GM19099 (cell line): ENCODE measurements around the gene TSR3.

Source experiments
- POLR2A ChIP-seq: IDR thresholded peaks from 3 replicates; pipeline ENCODE4 v1.6.1; 2011; ENCODE audit warnings: low read depth; ENCODE audit not compliant: insufficient read length; ENCODE audit errors: extremely low read depth

The TSR3 gene

DNA sequence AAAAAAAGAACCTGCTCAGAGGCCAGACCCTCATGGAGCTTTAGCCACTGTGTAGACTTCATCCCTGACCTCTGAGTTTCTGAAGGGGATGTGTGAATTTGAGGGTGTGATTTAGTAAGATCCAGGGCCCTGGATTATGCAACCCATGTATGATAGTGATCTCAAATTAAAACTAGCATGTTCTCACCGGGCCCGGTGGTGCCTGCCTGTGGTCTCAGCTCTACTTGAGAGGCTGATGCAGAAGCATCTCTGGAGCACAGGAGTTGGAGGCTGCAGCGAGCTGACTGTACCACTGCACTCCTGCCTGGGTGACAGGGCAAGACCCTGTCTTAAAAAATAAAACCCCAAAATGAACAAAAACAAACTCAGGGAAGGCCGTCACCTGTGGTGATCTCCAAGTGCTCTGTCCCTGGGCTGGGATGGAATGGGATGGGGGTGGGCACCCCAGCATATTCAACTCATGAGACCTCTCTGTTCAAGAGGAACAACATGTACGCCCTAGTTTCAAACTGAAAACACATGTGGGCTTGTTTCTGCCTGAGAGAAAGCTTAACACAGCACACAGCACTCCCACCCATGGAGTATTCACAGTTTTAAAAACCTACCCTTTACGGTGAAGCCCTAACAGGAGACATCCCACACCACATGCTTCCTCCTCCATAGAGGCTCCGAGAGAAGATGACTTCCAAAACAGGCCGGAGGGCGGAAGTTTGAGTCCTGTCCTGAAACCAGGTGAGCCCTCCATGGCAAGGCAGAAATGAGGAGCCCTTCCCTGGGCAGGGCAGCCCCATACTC, 30.1 kb upstream of the TSR3 start:
- TF ChIP-seq POLR2A: no peak

DNA sequence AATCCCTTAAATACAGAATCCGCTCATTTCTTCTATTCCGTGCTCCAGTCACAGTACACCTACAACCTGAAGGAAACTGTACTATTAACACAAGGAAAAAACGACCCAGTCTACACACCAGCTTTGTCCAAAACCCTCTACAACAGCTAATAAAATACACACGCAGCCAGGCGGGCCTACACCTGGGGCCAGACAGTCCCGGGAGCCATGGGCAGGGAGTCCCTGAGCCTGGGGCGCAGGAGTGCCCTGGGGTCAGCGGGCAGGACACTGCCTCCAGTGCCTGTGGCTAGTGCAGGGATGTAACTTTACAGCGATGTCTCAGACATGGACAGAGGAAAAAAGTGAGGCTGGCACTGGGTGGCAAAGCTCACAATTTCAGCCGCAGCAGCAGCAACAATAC, 28.5 kb upstream of the TSR3 start:
- no peak for TF ChIP-seq POLR2A

DNA sequence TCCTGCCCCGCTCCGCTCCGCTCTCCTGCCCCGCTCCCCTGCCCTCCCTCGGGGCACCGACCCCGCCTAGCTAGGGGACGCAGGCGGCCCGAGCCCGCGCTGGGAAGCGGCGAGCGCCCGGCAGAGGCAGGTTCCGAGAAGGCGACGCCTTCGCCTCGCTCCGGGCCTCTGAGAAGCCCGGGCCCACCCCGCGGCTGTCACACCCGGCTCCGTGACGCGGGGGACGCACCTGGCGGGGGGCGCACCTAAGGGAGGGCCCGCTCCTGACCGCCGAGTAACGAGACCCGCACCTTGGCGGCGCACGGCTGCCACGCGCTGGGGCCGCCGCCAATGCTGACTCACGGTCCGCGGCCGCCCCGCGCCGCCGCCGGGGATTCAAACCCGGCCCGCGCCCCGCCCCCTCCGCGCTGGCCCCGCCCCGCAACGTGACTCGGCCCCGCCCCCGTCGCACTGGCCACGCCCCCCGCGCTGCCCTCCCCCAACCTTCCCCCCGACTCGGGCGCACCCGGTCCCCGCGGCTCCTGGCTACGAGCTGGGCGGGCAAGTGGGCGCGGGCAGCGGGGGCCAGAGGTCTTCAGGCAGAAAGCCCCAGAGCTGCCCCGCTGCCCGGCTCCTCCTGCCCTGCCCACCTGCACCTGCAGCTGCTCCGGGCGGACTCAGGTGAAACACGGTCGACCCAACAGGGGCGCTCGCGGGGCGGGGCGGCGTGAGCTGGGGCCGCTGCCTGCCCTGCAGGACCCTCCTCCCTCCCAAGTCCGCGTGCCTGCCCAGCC, 27.8 kb upstream of the TSR3 start:
- peak; percentile 84 for TF ChIP-seq POLR2A

DNA sequence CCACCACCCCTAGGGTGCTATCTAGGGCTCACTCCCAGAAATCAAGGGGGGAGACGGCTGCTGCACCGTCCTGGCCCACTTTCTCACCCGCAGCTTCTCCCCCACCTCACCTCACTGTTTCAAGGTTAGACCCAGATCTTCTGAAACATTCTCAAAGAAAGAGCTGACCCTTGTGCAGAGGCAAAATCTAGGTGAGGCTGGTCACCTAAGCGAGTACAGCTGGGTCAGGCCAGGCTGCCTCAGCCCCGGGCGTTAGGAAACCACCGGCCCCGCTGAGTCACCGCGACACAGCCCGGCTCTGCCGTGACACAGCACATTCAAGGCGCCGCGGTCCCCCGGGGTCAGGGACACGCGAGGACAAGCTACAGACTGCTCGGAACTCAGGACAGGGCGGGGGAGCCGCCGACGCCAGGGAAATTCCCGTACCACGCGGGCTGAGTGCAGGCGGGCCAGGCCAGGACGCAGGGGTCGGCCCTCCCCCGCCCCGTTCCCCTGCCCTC, 27.2 kb upstream of the TSR3 start:
- TF ChIP-seq POLR2A: no peak

DNA sequence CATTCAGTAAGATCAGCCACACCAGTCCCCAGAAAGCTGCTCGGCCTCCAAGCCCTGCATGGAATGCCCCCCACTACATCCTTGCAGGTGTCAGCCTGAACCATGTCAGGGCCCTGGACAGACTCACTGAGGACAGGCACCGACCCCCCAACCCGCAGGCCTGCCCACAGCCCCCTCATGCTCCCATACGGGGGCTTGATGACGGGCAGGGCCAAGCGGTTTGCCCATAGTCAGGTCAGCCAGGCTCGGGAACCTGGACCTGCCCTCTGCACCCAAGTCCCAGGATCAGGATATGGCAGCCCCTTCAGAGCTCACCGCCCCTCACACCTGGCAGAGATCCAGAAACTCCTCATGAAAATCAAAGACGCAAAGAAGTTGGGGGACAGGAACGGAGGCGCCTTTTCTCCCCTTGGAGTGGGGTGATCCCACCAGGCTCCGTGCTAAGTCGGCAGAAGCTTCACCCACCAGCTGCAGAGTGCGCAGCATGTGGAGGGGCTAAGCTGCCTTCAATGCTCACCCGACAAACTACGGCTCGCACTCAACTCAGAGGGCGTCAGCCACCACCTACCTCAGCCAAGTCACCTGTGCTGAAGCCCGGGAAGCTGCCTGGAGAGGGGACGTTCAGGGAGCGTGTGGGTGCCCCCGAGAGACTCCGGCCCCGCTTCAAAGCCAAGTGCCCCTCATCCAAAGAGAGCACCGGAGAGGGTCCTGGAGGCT, 26.6 kb upstream of the TSR3 start:
- no peak for TF ChIP-seq POLR2A

DNA sequence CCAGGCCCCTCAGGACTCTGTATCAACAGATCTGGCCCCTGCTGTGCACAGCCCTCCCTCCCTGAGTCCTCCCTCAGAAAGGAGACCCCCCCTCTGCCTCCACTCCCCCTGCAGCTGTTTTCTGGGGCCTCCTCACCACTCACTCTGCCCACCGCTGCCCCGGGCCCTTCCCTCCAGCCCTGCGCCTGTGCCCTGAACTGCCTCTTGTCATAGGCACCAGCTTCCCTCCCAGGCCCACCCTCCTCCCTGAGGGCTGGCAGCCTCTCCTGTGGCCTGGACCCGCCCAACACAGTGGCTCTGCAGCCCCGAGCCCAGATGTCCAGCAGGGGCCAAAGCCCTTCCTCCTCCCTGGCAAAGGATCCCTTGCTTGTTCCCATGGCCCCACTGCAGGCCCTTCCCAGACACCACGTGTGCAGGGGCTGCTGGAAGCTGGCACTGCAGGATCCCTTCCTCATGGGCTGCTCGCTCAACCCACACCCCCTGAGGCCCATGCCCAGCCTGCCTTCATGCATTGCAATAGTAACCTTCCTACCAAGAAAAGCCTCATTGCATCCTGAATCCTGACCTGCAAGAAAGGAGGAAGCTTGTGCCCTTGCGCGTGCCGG, 25.8 kb upstream of the TSR3 start:
- TF ChIP-seq POLR2A: no peak

DNA sequence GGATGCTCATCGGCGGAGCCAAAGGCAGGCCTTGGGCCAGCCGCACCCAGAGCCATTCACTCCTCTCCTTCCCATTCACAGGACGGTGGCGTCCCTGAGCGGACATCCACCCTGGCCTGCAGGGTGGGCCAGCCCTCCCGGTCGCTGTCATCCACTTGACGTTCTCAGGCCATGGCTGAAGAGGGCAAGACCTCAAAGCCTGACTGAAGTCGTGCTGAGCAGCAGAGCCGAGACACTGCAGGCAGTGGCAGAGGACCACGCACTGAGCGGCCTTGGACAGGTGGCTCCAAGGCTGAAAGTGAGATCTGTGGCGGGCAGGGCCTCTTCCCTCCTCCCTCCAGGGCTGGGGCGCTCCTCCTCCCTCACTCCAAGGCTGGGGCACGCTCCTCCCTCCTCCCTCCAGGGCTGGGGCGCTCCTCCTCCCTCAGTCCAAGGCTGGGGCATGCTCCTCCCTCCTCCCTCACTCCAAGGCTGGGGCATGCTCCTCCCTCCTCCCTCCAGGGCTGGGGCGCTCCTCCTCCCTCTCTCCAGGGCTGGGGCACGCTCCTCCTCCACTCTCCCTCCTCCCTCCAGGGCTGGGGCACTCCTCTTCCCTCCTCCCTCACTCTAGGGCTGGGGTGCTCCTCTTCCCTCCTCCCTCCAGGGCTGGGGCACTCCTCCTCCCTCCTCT, 24.2 kb upstream of the TSR3 start:
- TF ChIP-seq POLR2A: no peak

DNA sequence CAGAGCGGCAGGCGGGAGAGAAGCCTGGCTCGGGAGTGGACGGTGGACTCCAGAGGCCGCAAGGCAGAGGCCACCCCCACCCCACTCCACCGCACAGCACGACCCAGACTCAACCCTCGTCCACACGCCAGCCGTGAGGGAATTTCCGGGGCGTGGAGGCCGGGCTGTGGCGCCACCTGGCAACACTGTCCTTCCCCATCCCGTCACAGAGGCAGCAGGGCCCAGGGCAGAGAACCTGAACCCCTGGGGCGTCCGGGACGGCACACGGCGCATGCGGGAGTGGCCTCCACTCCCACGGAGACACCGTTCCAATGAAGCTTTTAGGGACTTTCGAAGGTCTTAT, 23.6 kb upstream of the TSR3 start:
- no peak for TF ChIP-seq POLR2A

DNA sequence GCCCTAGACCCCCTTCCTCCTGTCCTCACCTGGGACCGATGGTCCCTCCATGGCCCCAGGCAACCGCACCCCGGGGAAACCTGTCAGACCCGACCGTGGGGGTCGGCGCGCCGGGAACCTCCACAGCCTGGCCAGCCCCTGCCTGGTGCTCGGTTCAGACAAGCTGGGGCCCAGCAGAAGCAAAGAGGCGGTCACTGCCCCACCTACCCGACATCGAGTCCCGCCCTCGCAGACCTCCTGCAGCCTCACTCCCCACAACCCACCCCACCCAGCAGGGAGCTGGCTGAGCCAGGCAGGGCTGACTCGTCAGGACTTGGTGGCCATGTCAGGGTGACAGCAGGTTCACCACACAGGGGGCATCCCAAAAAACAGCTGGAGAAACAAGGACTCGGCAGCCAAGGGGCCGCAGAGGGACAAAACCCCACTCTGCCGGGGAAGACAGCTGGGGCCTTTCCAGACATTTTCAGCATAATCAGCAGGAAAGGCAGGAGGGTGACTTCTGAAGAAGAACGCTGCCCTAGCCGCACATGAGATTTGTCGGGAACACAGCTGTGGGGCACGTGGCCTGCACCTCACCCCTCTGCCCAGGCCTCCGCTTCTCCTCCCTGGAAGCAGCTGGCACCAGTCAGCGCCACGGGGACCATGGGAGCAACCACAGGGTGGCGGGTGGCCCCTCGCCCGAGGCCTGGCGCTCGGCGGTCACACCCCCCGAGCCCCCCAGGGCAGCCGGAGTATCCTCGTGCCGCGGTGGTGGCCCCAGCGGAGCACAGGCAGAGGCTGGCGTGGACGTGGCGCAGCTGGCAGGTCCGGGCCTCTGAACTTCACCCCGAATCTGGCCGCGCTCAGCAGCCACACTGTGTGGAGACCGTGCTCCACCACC, 23.0 kb upstream of the TSR3 start:
- TF ChIP-seq POLR2A: no peak

DNA sequence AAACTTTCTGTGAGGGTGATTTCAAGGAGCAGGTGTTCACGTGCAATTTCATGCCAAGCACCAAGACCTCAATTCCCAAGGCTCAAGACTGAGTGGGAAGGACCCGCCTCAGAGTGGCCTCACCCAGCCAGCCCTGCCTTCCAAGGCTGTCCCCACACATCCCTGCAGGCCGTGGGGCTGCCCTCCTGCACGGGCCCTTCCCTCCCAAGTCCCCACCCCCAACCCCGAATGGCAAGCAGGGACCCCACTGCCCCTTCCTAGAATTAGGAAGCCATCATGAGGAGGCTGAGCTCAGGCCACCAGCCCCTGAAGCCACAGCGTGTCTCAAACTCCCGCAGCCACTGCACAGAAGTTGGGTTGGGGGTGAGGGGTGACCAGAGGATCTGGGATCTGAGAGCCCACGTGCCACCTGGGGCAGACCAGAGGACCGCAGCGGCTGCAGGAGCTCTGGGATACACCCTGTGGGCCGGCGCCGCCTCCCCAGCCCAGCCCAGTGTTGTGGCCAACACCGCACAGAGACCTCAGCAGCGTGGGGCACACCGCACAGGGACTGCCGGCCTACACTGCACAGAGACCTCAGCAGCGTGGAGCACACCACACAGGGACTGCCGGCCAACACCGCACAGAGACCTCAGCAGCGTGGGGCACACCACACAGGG, 20.7 kb upstream of the TSR3 start:
- no peak for TF ChIP-seq POLR2A

DNA sequence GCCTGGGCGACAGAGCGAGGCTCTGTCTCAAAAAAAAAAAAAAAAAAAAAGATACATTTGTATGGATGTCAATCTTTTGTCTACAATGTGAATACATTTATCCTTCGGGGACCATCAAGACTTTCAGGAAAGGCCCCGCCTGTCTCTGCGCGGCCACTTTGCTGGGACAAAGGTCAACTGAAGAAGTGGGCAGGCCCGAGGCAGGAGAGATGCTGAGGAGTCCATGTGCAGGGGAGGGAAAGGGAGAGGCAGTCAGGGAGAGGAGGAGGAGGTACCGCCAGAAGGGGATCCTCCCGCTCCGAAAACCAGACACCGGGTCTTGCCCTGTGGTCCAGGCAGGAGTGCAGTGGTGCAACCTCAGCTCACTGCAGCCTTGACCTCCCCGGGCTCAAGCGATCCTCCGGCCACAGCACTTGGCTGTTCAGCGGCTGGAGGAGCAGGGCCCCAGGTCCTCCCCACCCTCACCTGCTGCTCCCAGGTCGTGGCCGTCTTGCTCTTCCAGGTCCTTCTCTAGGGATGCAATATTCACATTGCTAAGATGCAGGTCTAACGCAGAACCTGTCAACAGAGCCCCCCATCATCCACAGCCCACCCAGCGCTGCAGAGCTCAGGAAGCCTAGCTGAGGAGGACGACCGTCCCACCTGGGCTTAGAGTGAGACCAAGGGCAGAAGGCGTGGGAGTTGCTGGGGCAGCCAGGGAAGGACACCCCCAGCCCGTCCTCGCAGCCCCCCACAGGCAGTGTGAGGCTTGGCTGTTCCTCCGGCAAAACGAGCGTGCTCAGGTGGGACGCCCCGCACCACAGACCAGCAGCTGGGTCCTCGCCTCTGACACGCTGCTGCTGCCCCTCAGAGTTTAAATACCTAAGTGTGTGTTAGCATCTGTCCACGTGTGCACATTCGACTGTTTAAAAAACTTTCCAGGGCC, 19.6 kb upstream of the TSR3 start:
- TF ChIP-seq POLR2A: no peak

DNA sequence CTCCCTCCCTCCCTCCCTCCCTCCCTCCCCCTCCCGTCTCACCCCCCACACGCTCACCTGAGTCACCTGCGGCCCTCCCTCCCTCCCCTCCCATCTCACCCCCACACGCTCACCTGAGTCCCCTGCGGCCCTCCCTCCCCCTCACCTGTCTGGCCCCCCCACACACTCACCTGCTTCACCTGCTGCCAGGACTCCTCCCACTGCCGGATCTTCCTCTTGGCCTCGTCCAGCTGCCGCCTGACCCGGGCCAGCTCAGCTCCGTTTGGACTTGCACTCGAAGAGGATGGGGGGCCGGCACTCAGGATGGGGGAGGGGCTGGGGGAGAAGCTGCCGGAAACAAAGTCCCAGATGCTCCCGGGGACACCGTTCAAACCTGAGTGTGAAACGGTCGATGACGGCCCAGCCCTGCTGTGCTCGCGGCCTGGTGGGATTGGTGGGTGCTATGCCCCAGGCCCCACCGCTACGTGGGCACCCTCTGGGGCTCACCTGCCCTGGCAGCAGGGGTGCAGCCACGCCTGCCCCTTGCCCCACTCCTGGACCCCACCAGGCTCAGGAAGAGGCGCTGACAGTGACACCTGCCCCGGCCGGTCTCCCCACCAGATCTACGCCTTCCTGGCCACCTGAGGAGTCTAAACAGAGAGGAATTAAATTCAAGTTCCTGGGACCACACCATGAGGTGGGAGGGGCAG, 16.0 kb upstream of the TSR3 start:
- no peak for TF ChIP-seq POLR2A

DNA sequence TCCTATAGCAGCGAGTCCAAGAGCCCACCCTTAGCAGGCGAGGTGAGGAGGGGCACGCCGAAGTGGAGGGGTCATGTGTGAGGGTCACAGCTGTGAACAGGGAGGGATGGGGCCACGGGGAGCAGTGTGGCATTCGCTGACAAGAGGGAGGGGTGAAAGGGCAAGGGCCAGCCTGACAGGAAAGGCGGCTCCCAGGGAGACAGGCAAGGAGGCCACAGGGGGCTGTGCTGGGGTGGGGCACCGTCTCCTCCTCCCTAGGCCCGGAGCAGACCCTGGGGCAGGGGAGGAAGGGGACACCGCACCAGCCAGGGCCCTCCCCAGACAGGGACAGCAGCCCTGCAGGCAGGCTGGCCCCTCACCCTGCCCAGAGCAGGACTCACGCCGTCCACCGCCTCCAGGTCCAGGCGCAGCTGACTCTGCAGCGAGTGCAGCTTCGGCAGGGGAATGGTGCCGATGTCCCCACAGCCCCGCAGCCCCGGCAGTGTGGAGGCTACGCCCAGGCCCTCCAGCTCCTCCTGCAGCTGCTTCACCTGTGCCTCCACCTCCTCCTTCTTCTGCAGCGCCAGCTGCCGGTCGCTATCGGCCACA, 15.1 kb upstream of the TSR3 start:
- TF ChIP-seq POLR2A: no peak
